Activated T-helper 1 cell treated with anti-CD3 and anti-CD28 coated beads, Interleukin-12 subunit alpha, Interleukin-12 subunit beta, Interleukin-2, Interleukin-4 antibody, amounts not matched to agents 30 ng/mL and 10 ng/mL and 1 ng/mL, durations not matched to agents 14 hours and 24 hours and 36 hours (primary cell): ENCODE results near the gene AGPAT3. TPM values are rescaled to one million over a fixed set of nuclear protein-coding genes. Genes with fewer than 3 reads are reported as not detected.

Experiments used
- DNase-seq: peaks from one replicate; pipeline ENCODE4 v3.0.0; 2021; ENCODE audit warnings: low spot score
- H3K27ac Mint-ChIP-seq: one replicate; pipeline ENCODE4 v1.8.0; 2021; ENCODE audit warnings: mild to moderate bottlenecking, mixed read lengths
- H3K27me3 Mint-ChIP-seq: one replicate; pipeline ENCODE4 v1.8.0; 2022; ENCODE audit warnings: mild to moderate bottlenecking, moderate library complexity, mixed read lengths; ENCODE audit not compliant: insufficient read depth
- H3K36me3 Mint-ChIP-seq: one replicate; pipeline ENCODE4 v1.8.0; 2021; ENCODE audit warnings: low read depth, mixed read lengths
- H3K4me1 Mint-ChIP-seq: one replicate; pipeline ENCODE4 v1.8.0; 2021; ENCODE audit warnings: low read depth, mixed read lengths
- H3K4me3 Mint-ChIP-seq: one replicate; pipeline ENCODE4 v1.8.0; 2021; ENCODE audit warnings: mild to moderate bottlenecking, moderate library complexity, mixed read lengths
- H3K9me3 Mint-ChIP-seq: one replicate; pipeline ENCODE4 v1.8.0; 2021; ENCODE audit warnings: mixed read lengths
- intact Hi-C: fragments of 100-400 bp; cut with micrococcal nuclease; formaldehyde crosslinking; loops from one replicate; pipeline ENCODE4 v1.15.1; 2024
- total RNA-seq: library from RNA; stranded (reverse); gene quantifications from 2 replicates; pipeline ENCODE4 v1.2.3, GENCODE V29; 2022

AGPAT3 gene
- total RNA-seq, 1 donor from 2014 or later: 127 TPM

GRCh38 chr21:43911015-43911934, 46.3 kb downstream of the AGPAT3 start:
- H3K36me3 Mint-ChIP-seq: peaks cover 31% of the 10 kb centered on the region
- intact Hi-C loops: no loop called here
- peaks cover 14% of the 10 kb centered on the region for H3K9me3 Mint-ChIP-seq
- H3K27me3 Mint-ChIP-seq: no peaks in the 10 kb centered on the region
- DNase-seq: no peak
- no peak overlapping the region for H3K4me3 Mint-ChIP-seq
- peak overlapping the region; percentile 12 for H3K27ac Mint-ChIP-seq
- peaks cover 26% of the 10 kb centered on the region for H3K4me1 Mint-ChIP-seq

GRCh38 chr21:43911935-43912487, 47.0 kb downstream of the AGPAT3 start:
- Mint-ChIP-seq H3K4me3 (no peak overlapping the region), H3K9me3 (peaks cover 14% of the 10 kb centered on the region), H3K27me3 (no peaks in the 10 kb centered on the region), H3K27ac (no peak overlapping the region), H3K36me3 (peaks cover 31% of the 10 kb centered on the region), H3K4me1 (peaks cover 31% of the 10 kb centered on the region)
- no peak for DNase-seq
- intact Hi-C loops: no loop called here

GRCh38 chr21:43912500-43912899, 47.5 kb downstream of the AGPAT3 start:
- Mint-ChIP-seq H3K9me3 (peaks cover 14% of the 10 kb centered on the region), H3K4me1 (peaks cover 35% of the 10 kb centered on the region), H3K27ac (no peak overlapping the region), H3K4me3 (no peak overlapping the region), H3K36me3 (peaks cover 32% of the 10 kb centered on the region), H3K27me3 (no peaks in the 10 kb centered on the region)
- DNase-seq: no peak
- intact Hi-C loops: no loop called here

DNA sequence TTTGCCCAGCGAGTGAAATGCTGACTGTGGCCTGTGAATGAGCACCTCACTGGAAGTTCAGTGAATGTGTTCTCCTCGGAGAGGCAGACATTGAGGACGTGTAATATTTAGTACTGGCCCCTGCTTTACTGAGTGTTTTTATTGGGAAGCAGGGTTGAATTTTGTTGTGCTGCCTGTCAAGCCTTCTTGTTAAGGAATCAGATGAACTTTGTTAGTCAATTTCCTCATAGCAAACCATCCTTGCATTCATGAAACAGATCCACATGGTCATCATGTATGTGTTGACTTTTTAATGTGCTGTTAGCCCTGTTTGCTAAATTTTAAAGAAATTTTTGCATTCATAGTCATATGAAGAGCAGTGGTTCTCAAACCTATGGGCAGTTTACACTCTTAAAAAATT, 47.9 kb downstream of the AGPAT3 start:
- Mint-ChIP-seq H3K4me1 (peaks cover 38% of the 10 kb centered on the region), H3K4me3 (no peak overlapping the region), H3K36me3 (peaks cover 32% of the 10 kb centered on the region), H3K27me3 (no peaks in the 10 kb centered on the region), H3K27ac (no peak overlapping the region), H3K9me3 (peaks cover 14% of the 10 kb centered on the region)
- DNase-seq: no peak
- intact Hi-C loops: no loop called here

DNA sequence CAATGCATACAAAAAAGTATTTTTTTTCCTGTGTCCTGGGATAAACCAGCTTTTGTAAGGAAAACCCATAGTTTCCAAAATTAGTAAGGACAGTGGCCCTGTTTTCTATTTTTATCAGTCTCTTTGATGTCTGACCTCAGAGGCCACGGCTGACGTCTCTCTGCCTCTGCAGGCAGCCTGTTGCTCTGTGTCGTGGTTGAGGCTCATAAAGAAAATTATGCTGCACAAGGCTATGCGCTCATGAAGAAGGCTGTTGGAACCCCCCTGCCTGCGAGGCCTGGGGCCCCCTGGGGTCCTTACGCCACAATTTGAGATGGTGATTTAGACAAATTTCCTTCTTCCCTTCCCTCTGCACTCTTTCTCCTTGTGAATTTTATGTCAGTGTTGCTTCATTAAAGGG, 48.9 kb downstream of the AGPAT3 start:
- H3K27me3 Mint-ChIP-seq: no peaks in the 10 kb centered on the region
- H3K27ac Mint-ChIP-seq: no peak overlapping the region
- intact Hi-C loops: no loop called here
- peaks cover 14% of the 10 kb centered on the region for H3K9me3 Mint-ChIP-seq
- DNase-seq: no peak
- H3K36me3 Mint-ChIP-seq: peaks cover 33% of the 10 kb centered on the region
- no peak overlapping the region for H3K4me3 Mint-ChIP-seq
- H3K4me1 Mint-ChIP-seq: peaks cover 47% of the 10 kb centered on the region

GRCh38 chr21:43916076-43916475, 51.1 kb downstream of the AGPAT3 start:
- peak overlapping the region; percentile 81 for H3K4me3 Mint-ChIP-seq

GRCh38 chr21:43916691-43917514, 51.9 kb downstream of the AGPAT3 start:
- Mint-ChIP-seq H3K4me1 (peaks cover 66% of the 10 kb centered on the region), H3K27ac (peak overlapping the region; percentile 81), H3K9me3 (peaks cover 10% of the 10 kb centered on the region), H3K36me3 (peaks cover 26% of the 10 kb centered on the region), H3K4me3 (peak overlapping the region; percentile 81), H3K27me3 (no peaks in the 10 kb centered on the region)
- peak; percentile 53 for DNase-seq
- intact Hi-C loops: loop anchor here (1.0 to 5.0 kb wide), 6 partner anchors 22 to 130 kb away; partner anchors contain the start of gene RRP1

More at GRCh38 chr21:43916076-43916475, 51.1 kb downstream of the AGPAT3 start:
- intact Hi-C loops: loop anchor here (2.0 to 5.0 kb wide), 4 partner anchors 23 to 129 kb away; partner anchors contain the start of gene RRP1
- H3K9me3 Mint-ChIP-seq: peaks cover 13% of the 10 kb centered on the region
- DNase-seq: no peak
- no peaks in the 10 kb centered on the region for H3K27me3 Mint-ChIP-seq
- H3K27ac Mint-ChIP-seq: no peak overlapping the region
- H3K36me3 Mint-ChIP-seq: peaks cover 31% of the 10 kb centered on the region
- H3K4me1 Mint-ChIP-seq: peaks cover 58% of the 10 kb centered on the region

DNA sequence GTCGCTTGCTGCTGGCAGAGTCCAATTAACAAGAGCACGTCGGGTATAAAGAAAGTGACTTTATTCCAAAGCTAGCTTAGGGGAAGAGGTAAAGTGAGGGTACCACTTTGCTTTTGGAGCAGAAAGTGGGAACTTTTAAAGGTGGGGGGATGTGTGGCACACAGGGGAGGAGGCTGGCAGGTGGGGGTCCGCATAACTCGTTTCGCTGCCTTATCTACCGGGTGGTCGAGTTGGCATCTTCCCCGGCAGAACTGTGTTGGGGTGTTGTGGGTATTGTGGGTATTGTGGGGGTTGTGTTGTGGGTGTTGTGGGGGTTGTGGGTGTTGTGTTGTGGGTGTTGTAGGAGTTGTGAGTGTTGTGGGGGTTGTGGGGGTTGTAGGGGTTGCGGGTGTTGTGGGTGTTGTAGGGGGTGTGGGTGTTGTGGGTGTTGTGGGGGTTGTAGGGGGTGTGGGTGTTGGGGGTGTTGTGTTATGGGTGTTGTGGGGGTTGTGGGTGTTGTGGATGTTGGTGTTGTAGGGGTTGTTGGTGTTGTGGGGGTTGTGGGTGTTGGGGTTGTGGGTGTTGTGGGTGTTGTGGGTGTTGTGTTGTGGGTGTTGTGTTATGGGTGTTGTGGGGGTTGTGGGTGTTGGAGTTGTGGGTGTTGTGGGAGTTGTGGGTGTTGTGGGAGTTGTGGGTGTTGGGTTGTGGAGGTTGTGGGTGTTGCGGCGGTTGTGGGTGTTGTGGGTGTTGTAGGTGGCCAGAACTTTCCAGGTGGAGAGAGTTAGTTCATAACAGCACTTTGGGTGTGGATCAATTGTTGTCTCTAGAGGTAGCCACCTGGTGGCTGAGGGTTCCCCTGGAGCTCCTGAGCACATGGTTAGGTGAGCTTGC, 52.7 kb downstream of the AGPAT3 start:
- no peak for DNase-seq
- peaks cover 19% of the 10 kb centered on the region for H3K36me3 Mint-ChIP-seq
- intact Hi-C loops: loop anchor here (1.0 to 5.0 kb wide), 6 partner anchors 21 to 130 kb away; partner anchors contain the start of gene RRP1
- H3K27ac Mint-ChIP-seq: peak overlapping the region; percentile 81
- peaks cover 66% of the 10 kb centered on the region for H3K4me1 Mint-ChIP-seq
- H3K9me3 Mint-ChIP-seq: peaks cover 2% of the 10 kb centered on the region
- peak overlapping the region; percentile 81 for H3K4me3 Mint-ChIP-seq
- H3K27me3 Mint-ChIP-seq: no peaks in the 10 kb centered on the region

DNA sequence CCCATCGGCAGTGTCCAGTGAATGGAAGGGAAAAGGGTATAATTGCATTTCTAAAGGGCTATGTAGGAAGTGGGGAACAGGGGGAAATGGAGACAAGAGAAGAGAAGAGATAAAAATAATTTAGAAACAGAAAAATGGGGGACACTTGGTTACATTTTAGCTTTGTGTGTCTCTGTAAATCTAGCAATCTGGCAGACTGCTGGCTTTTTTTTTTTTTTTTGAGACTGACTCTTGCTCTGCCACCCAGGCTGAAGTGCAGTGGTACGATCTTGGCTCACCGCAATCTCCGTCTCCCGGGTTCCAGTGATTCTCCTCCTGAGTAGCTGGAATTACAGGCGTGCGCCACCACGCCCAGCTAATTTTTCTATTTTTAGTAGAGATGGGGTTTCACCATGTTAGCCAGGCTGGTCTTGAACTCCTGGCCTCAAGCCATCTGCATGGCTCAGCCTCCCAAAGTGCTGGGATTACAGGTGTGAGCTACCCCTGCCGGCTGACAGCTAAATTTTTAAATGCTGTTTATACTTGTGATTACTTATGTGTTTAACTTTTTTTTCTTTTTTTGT, 53.4 kb downstream of the AGPAT3 start:
- intact Hi-C loops: loop anchor here (5.0 kb wide), 1 partner anchor 131 kb away; the partner anchor contains the start of gene RRP1
- no peaks in the 10 kb centered on the region for H3K9me3 Mint-ChIP-seq

GRCh38 chr21:43919283-43919682, 54.3 kb downstream of the AGPAT3 start:
- peak overlapping the region; percentile 40 for H3K4me3 Mint-ChIP-seq
- H3K36me3 Mint-ChIP-seq: peaks cover 14% of the 10 kb centered on the region
- DNase-seq: no peak
- no peaks in the 10 kb centered on the region for H3K9me3 Mint-ChIP-seq
- peaks cover 60% of the 10 kb centered on the region for H3K4me1 Mint-ChIP-seq
- H3K27me3 Mint-ChIP-seq: no peaks in the 10 kb centered on the region
- H3K27ac Mint-ChIP-seq: peak overlapping the region; percentile 78
- intact Hi-C loops: loop anchor here (5.0 kb wide), 1 partner anchor 132 kb away; the partner anchor contains the start of gene RRP1

More for the DNA sequence above, 53.4 kb downstream of the AGPAT3 start:
- DNase-seq: no peak
- peaks cover 65% of the 10 kb centered on the region for H3K4me1 Mint-ChIP-seq
- no peaks in the 10 kb centered on the region for H3K27me3 Mint-ChIP-seq
- peak overlapping the region; percentile 81 for H3K27ac Mint-ChIP-seq
- peaks cover 15% of the 10 kb centered on the region for H3K36me3 Mint-ChIP-seq
- peak overlapping the region; percentile 81 for H3K4me3 Mint-ChIP-seq

DNA sequence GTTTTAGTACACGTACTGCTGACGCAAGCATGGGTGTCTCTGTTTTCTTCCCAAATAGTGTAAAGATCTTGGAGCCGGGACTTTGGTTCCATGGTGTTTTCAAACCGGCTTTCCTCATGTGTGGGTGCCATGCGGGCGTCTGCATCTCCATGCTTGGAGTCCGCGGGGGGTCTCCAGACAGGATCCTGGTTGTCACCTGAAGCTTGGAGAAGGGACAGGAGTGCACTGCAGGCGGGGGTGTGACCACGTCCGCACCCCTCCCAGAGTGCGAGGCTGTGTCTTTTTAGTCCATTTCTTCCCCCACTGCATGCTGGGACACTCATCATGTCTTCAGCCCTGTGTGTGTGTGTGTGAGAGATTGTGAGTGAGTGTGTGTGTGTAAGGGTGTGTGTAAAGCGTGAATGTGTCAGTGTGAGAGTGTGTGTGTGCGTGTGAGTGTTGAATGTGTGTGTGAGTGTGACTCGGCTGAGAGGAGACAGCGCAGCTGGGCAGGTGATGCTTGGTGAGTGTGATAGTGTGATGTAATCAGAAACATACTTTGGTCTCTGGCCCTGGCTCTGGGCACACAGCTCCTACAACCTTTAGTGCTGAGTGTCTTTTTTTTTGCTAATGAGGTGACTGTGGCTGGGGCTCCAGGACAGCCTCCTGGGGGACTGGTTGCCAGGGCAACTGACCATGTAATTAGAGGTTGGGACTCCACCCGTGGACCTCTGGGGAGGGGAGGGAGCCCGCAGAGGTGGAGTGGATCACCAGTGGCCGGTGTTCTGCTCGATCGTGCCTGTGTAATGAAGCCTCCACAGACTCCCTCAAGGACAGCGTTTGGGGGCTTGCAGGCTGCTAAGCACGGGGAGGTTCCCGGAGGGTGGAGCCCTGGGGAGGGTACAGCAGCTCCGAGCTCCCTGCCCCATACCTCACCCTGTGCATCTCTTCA, 55.1 kb downstream of the AGPAT3 start:
- Mint-ChIP-seq H3K9me3 (no peaks in the 10 kb centered on the region), H3K4me3 (peak overlapping the region; percentile 50), H3K27me3 (no peaks in the 10 kb centered on the region)

More for the DNA sequence above, 55.1 kb downstream of the AGPAT3 start:
- Mint-ChIP-seq H3K36me3 (peaks cover 17% of the 10 kb centered on the region), H3K27ac (peak overlapping the region; percentile 68), H3K4me1 (peaks cover 60% of the 10 kb centered on the region)
- intact Hi-C loops: loop anchor here (5.0 kb wide), 1 partner anchor 133 kb away; the partner anchor contains the start of gene RRP1
- DNase-seq: no peak
